Trophoblast cell (in vitro differentiated cells and primary cell): ENCODE measurements around the gene PPIF. TPM values are rescaled to one million over a fixed set of nuclear protein-coding genes. Genes with fewer than 3 reads are reported as not detected.

Experiments
- DNase-seq, 2 donors: peaks; one replicate each; pipeline ENCODE4 v3.0.0-alpha.2; 2016
- H2AFZ ChIP-seq: 2 replicates; pipeline ENCODE4 v1.6.1; 2013; ENCODE audit warnings: low read length, moderate library complexity, mild to moderate bottlenecking; ENCODE audit not compliant: insufficient read depth, poor library complexity
- H2AK5ac ChIP-seq: 2 replicates; pipeline ENCODE4 v1.6.1; 2013; ENCODE audit warnings: mild to moderate bottlenecking, low read length
- H2BK120ac ChIP-seq: 2 replicates; pipeline ENCODE4 v1.6.1; 2013; ENCODE audit warnings: low read length, mild to moderate bottlenecking, moderate library complexity; ENCODE audit not compliant: insufficient read depth, poor library complexity
- H2BK12ac ChIP-seq: 2 replicates; pipeline ENCODE4 v1.6.1; 2013; ENCODE audit warnings: mild to moderate bottlenecking, low read length, moderate library complexity
- H2BK5ac ChIP-seq: 2 replicates; pipeline ENCODE4 v1.6.1; 2013; ENCODE audit warnings: low read length, low read depth, moderate library complexity, mild to moderate bottlenecking; ENCODE audit not compliant: poor library complexity
- H3K14ac ChIP-seq: 2 replicates; pipeline ENCODE4 v1.6.1; 2013; ENCODE audit warnings: mild to moderate bottlenecking, low read length
- H3K18ac ChIP-seq: 2 replicates; pipeline ENCODE4 v1.6.1; 2013; ENCODE audit warnings: mild to moderate bottlenecking, low read length
- H3K23ac ChIP-seq: 2 replicates; pipeline ENCODE4 v1.6.1; 2013; ENCODE audit warnings: low read length
- H3K27ac ChIP-seq: 2 replicates; pipeline ENCODE4 v1.5.1; 2013; ENCODE audit warnings: low read depth, mild to moderate bottlenecking, inconsistent platforms, low read length, moderate library complexity
- H3K27me3 ChIP-seq: 2 replicates; pipeline ENCODE4 v1.6.1; 2013; ENCODE audit warnings: inconsistent platforms, mild to moderate bottlenecking, low read length, moderate library complexity; ENCODE audit not compliant: insufficient read depth
- H3K36me3 ChIP-seq, 2 experiments: 1 replicate in 1 of 2; 2 replicates in 1 of 2; pipeline ENCODE4 v1.6.1; 2013; ENCODE audit warnings: low read length in 2 of 2, mild to moderate bottlenecking in 2 of 2, moderate library complexity in 1 of 2; ENCODE audit not compliant: insufficient read depth in 2 of 2, control insufficient read depth in 1 of 2
- H3K4ac ChIP-seq: 2 replicates; pipeline ENCODE4 v1.6.1; 2013; ENCODE audit warnings: low read depth, mild to moderate bottlenecking, low read length, moderate library complexity
- H3K4me1 ChIP-seq, 2 experiments: 1 replicate in 1 of 2; 2 replicates in 1 of 2; pipeline ENCODE4 v1.6.1; 2013; ENCODE audit warnings: low read length in 2 of 2, mild to moderate bottlenecking in 2 of 2, moderate library complexity in 1 of 2; ENCODE audit not compliant: insufficient read depth in 2 of 2, control insufficient read depth in 1 of 2
- H3K4me2 ChIP-seq: 2 replicates; pipeline ENCODE4 v1.6.1; 2013; ENCODE audit warnings: inconsistent platforms, mild to moderate bottlenecking, low read length, moderate library complexity
- H3K4me3 ChIP-seq: 2 replicates; pipeline ENCODE4 v1.5.1; 2013; ENCODE audit warnings: mild to moderate bottlenecking, low read depth, low read length, inconsistent platforms
- H3K79me1 ChIP-seq: one replicate; pipeline ENCODE4 v1.6.1; 2013; ENCODE audit warnings: low read length
- H3K79me2 ChIP-seq: 2 replicates; pipeline ENCODE4 v1.6.1; 2013; ENCODE audit warnings: low read length, mild to moderate bottlenecking; ENCODE audit not compliant: control insufficient read depth, insufficient read depth, poor library complexity
- H3K9ac ChIP-seq: 2 replicates; pipeline ENCODE4 v1.6.1; 2013; ENCODE audit warnings: mild to moderate bottlenecking, low read length
- H3K9me3 ChIP-seq: 2 replicates; pipeline ENCODE4 v1.6.1; 2013; ENCODE audit warnings: low read depth, mild to moderate bottlenecking, control low read depth, inconsistent platforms, low read length; ENCODE audit not compliant: insufficient read depth
- H4K12ac ChIP-seq: 2 replicates; pipeline ENCODE4 v1.6.1; 2013; ENCODE audit warnings: low read depth, mild to moderate bottlenecking, low read length, moderate library complexity
- H4K8ac ChIP-seq: 2 replicates; pipeline ENCODE4 v1.6.1; 2013; ENCODE audit warnings: low read depth, mild to moderate bottlenecking, low read length, moderate library complexity
- H4K91ac ChIP-seq: one replicate; pipeline ENCODE4 v1.6.1; 2013; ENCODE audit warnings: low read depth, mild to moderate bottlenecking, low read length, moderate library complexity
- WGBS: extraction: QIAGEN DNeasy Blood & Tissue Kit; methylation state at CpG from one replicate; pipeline ENCODE4 v1.1.7; 2013; ENCODE audit warnings: missing lambda C conversion rate; ENCODE audit not compliant: insufficient read length, insufficient coverage; ENCODE audit errors: extremely low coverage; 5-methylcytosine and 5-hydroxymethylcytosine counted together
- polyA plus RNA-seq: library from polyadenylated mRNA; stranded (reverse); fragments of 200-250 nt; gene quantifications from 2 replicates; pipeline ENCODE4 v1.2.3, GENCODE V29; 2013

PPIF gene
- polyA plus RNA-seq = 46.4 and 48.2 TPM in 2 replicates

- Histone ChIP-seq H3K79me2 (peaks cover 8% of the 10 kb centered on the region), H3K27ac (no peak within 1 kb of the TSS), H2BK12ac (peak within 1 kb of the TSS; percentile 20), H2AK5ac (peak within 1 kb of the TSS; percentile 56), H3K14ac (peak within 1 kb of the TSS; percentile 93), H3K79me1 (peaks cover 6% of the 10 kb centered on the region), H4K91ac (peak within 1 kb of the TSS; percentile 83), H3K4me1 (peaks cover 12 to 14% of the 10 kb centered on the region in 2 experiments), H3K9ac (peak within 1 kb of the TSS; percentile 83), H3K9me3 (no peaks in the 10 kb centered on the region), H2AFZ (peak within 1 kb of the TSS; percentile 85), H2BK5ac (peak within 1 kb of the TSS; percentile 73), H3K18ac (peak within 1 kb of the TSS; percentile 92), H3K4me2 (peak within 1 kb of the TSS; percentile 92), H2BK120ac (peak within 1 kb of the TSS; percentile 69), H4K8ac (peak within 1 kb of the TSS; percentile 84), H3K4me3 (peak within 1 kb of the TSS; percentile 90), H3K27me3 (no peaks in the 10 kb centered on the region), H4K12ac (peak within 1 kb of the TSS; percentile 83), H3K23ac (no peak within 1 kb of the TSS), H3K4ac (peak within 1 kb of the TSS; percentile 64), H3K36me3 (peaks cover 23 to 33% of the 10 kb centered on the region in 2 experiments)
- DNase-seq = peak; percentile 97 to 98
- WGBS = no CpG with 5 or more reads among the region's 77 CpGs
Measured at GRCh38 chr10:79347226-79347893, at the start of gene PPIF. Gene PPIF, plus strand, starts transcription at chr10:79347469. Its CDS starts 80 bp downstream, at chr10:79347549.

- Histone ChIP-seq H3K9me3 (no peaks in the 10 kb centered on the region), H3K4me1 (peaks cover 6 to 15% of the 10 kb centered on the region in 2 experiments), H4K91ac (no peak overlapping the region), H3K23ac (no peak overlapping the region), H3K36me3 (peaks cover 88 to 89% of the 10 kb centered on the region in 2 experiments), H3K79me1 (no peaks in the 10 kb centered on the region), H4K8ac (no peak overlapping the region), H2BK12ac (no peak overlapping the region), H2AK5ac (no peak overlapping the region), H2BK5ac (no peak overlapping the region), H3K14ac (no peak overlapping the region), H3K27me3 (no peaks in the 10 kb centered on the region), H2AFZ (no peak overlapping the region), H3K18ac (no peak overlapping the region), H3K9ac (no peak overlapping the region), H3K4ac (no peak overlapping the region), H3K4me3 (no peak overlapping the region), H3K27ac (no peak overlapping the region), H3K4me2 (no peak overlapping the region), H2BK120ac (no peak overlapping the region), H4K12ac (no peak overlapping the region), H3K79me2 (no peaks in the 10 kb centered on the region)
- DNase-seq = peak; percentile 37 to 38
- WGBS = no CpG with 5 or more reads among the region's 27 CpGs
Measured at GRCh38 chr10:79298403-79299244, 48.6 kb upstream of the PPIF start.

GRCh38 chr10:79299397-79300241 lies 47.6 kb upstream of the PPIF start:
- Histone ChIP-seq H4K91ac (no peak overlapping the region), H3K4me3 (no peak overlapping the region), H3K27me3 (no peaks in the 10 kb centered on the region), H3K4me1 (peaks cover 6 to 15% of the 10 kb centered on the region in 2 experiments), H4K12ac (no peak overlapping the region), H2BK120ac (no peak overlapping the region), H2AFZ (no peak overlapping the region), H3K79me1 (no peaks in the 10 kb centered on the region), H2AK5ac (no peak overlapping the region), H4K8ac (no peak overlapping the region), H3K4ac (no peak overlapping the region), H2BK5ac (no peak overlapping the region), H3K18ac (no peak overlapping the region), H3K23ac (no peak overlapping the region), H3K79me2 (no peaks in the 10 kb centered on the region), H3K9ac (no peak overlapping the region), H3K4me2 (no peak overlapping the region), H3K27ac (no peak overlapping the region), H2BK12ac (no peak overlapping the region), H3K9me3 (no peaks in the 10 kb centered on the region), H3K36me3 (peaks cover 88 to 89% of the 10 kb centered on the region in 2 experiments), H3K14ac (no peak overlapping the region)
- peak; percentile 56 to 76 for DNase-seq
- WGBS = no CpG with 5 or more reads among the region's 13 CpGs

- Histone ChIP-seq H2BK5ac (no peak overlapping the region), H3K23ac (no peak overlapping the region), H3K9ac (no peak overlapping the region), H4K8ac (no peak overlapping the region), H2AFZ (no peak overlapping the region), H4K91ac (no peak overlapping the region), H3K27me3 (no peaks in the 10 kb centered on the region), H3K79me2 (no peaks in the 10 kb centered on the region), H3K18ac (no peak overlapping the region), H4K12ac (no peak overlapping the region), H3K14ac (no peak overlapping the region), H3K4ac (no peak overlapping the region), H2BK120ac (no peak overlapping the region), H3K9me3 (no peaks in the 10 kb centered on the region), H3K4me2 (no peak overlapping the region), H3K4me3 (no peak overlapping the region), H3K27ac (no peak overlapping the region), H2BK12ac (no peak overlapping the region), H3K4me1 (peaks cover 6 to 15% of the 10 kb centered on the region in 2 experiments), H2AK5ac (no peak overlapping the region), H3K36me3 (peaks cover 89 to 90% of the 10 kb centered on the region in 2 experiments), H3K79me1 (no peaks in the 10 kb centered on the region)
- WGBS = no CpG with 5 or more reads among the region's 24 CpGs
- DNase-seq = no peak
Measured at GRCh38 chr10:79300711-79301110, 46.6 kb upstream of the PPIF start.
